Measurements from ENCODE around the gene STX5. TPM values are rescaled to one million over a fixed set of nuclear protein-coding genes. Genes with fewer than 3 reads are reported as not detected.

STX5 gene
- total RNA-seq, 2 experiments from 2014 or later = 22.0 to 22.8 TPM

GRCh38 chr11:62757846-62758788 lies 73.7 kb downstream of the STX5 start:
- ChIA-PET CTCF (interaction anchor here (1.3 kb wide), 1 partner anchor 28 kb away, joined by 4 read pairs; no protein-coding TSS in a partner anchor), POLR2A (interaction anchor here (0.8 to 1.5 kb wide), 9 partner anchors 10 to 97 kb away, joined by 3 to 5 read pairs (median 3); no protein-coding TSS in a partner anchor)
- no peaks in the 10 kb centered on the region for H3K27me3 Mint-ChIP-seq
- H3K4me1 Mint-ChIP-seq (ENCODE audit: low read depth) = peaks cover 17% of the 10 kb centered on the region
- peaks cover 6% of the 10 kb centered on the region for H3K36me3 Mint-ChIP-seq (ENCODE audit: low read depth)
- ATAC-seq (no peak), DNase-seq (no peak)
- H3K27ac Mint-ChIP-seq = no peak overlapping the region
- no peak overlapping the region for H3K4me3 Mint-ChIP-seq
- H3K9me3 Mint-ChIP-seq = no peaks in the 10 kb centered on the region
- intact Hi-C loops (cut with micrococcal nuclease) = no loop called here
- TF ChIP-seq, protein P1, sequence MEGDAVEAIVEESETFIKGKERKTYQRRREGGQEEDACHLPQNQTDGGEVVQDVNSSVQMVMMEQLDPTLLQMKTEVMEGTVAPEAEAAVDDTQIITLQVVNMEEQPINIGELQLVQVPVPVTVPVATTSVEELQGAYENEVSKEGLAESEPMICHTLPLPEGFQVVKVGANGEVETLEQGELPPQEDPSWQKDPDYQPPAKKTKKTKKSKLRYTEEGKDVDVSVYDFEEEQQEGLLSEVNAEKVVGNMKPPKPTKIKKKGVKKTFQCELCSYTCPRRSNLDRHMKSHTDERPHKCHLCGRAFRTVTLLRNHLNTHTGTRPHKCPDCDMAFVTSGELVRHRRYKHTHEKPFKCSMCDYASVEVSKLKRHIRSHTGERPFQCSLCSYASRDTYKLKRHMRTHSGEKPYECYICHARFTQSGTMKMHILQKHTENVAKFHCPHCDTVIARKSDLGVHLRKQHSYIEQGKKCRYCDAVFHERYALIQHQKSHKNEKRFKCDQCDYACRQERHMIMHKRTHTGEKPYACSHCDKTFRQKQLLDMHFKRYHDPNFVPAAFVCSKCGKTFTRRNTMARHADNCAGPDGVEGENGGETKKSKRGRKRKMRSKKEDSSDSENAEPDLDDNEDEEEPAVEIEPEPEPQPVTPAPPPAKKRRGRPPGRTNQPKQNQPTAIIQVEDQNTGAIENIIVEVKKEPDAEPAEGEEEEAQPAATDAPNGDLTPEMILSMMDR (IDR thresholded peaks at IDR 0.05) = no peak

Small RNA genes within 50 kb of the gene (microRNA-seq; reads per million reads assigned to microRNA genes)
- gene MIR6514 (ENCODE audit: borderline microRNAs expressed, borderline replicate concordance) (3.3 reads per million, percentile 8 among the genes with 10 or more reads in this experiment), gene MIR6748 (ENCODE audit: borderline microRNAs expressed, borderline replicate concordance) (0.91 reads per million)

Other genes with a start within 250 kb of the STX5 start
- gene TUT1, start 240.5 kb downstream of the STX5 start, total RNA-seq = 10 to 100 TPM; 34.4 to 38.0 TPM
- 100 to 1,000 TPM; 159 to 164 TPM for gene MTA2, start 230.2 kb downstream of the STX5 start, total RNA-seq
- 100 to 1,000 TPM; 115 to 120 TPM for gene EML3, start 219.3 kb downstream of the STX5 start, total RNA-seq
- 1 to 10 TPM in 1 of 2 experiments, under 1 TPM in 1; 0.79 to 1.1 TPM for gene ROM1, start 218.8 kb downstream of the STX5 start, total RNA-seq
- gene B3GAT3, start 210.1 kb downstream of the STX5 start, total RNA-seq = 10 to 100 TPM; 59.1 to 61.4 TPM
- 100 to 1,000 TPM; 205 to 217 TPM for gene GANAB, start 185.4 kb downstream of the STX5 start, total RNA-seq
- gene INTS5, start 178.7 kb downstream of the STX5 start, total RNA-seq = 10 to 100 TPM; 30.3 to 31.5 TPM
- 100 to 1,000 TPM; 108 TPM for gene C11orf98, start 166.8 kb downstream of the STX5 start, total RNA-seq
- 10 to 100 TPM; 37.1 to 43.6 TPM for gene CSKMT, start 166.7 kb downstream of the STX5 start, total RNA-seq
- gene UQCC3, start 160.4 kb downstream of the STX5 start, total RNA-seq = 1 to 10 TPM; 4.7 TPM
- 10 to 100 TPM; 12.0 to 12.9 TPM for gene LBHD1, start 159.8 kb downstream of the STX5 start, total RNA-seq
- gene UBXN1, start 153.0 kb downstream of the STX5 start, total RNA-seq = 100 to 1,000 TPM; 104 to 120 TPM
- not detected for gene LRRN4CL, start 142.5 kb downstream of the STX5 start, total RNA-seq
- gene BSCL2, start 124.6 kb downstream of the STX5 start, total RNA-seq = 10 to 100 TPM; 22.1 to 24.1 TPM
- not detected for gene GNG3, start 124.4 kb downstream of the STX5 start, total RNA-seq
- 10 to 100 TPM; 54.9 to 58.6 TPM for gene HNRNPUL2, start 104.6 kb downstream of the STX5 start, total RNA-seq
- 10 to 100 TPM; 33.7 to 37.9 TPM for gene TTC9C, start 103.6 kb downstream of the STX5 start, total RNA-seq
- gene ZBTB3, start 77.9 kb downstream of the STX5 start, total RNA-seq = 10 to 100 TPM in 1 of 2 experiments, 1 to 10 TPM in 1; 9.8 to 11.8 TPM
- 100 to 1,000 TPM; 109 to 111 TPM for gene POLR2G, start 70.5 kb downstream of the STX5 start, total RNA-seq
- gene TAF6L, start 60.7 kb downstream of the STX5 start, total RNA-seq = 10 to 100 TPM; 13.7 to 16.7 TPM
- 10 to 100 TPM; 18.6 to 19.5 TPM for gene TMEM179B, start 44.6 kb downstream of the STX5 start, total RNA-seq
- 10 to 100 TPM; 12.3 to 12.7 TPM for gene TMEM223, start 40.0 kb downstream of the STX5 start, total RNA-seq
- 10 to 100 TPM; 80.9 to 90.0 TPM for gene NXF1, start 26.6 kb downstream of the STX5 start, total RNA-seq
- gene TEX54, start 790 bp upstream of the STX5 start, total RNA-seq = not detected
- 10 to 100 TPM; 96.5 to 99.3 TPM for gene WDR74, start 7.5 kb upstream of the STX5 start, total RNA-seq
- 100 to 1,000 TPM; 299 to 315 TPM for gene SLC3A2, start 48.8 kb upstream of the STX5 start, total RNA-seq
- not detected for gene CHRM1, start 89.3 kb upstream of the STX5 start, total RNA-seq
- not detected for gene SLC22A6, start 152.9 kb upstream of the STX5 start, total RNA-seq
- gene SLC22A8, start 183.8 kb upstream of the STX5 start, total RNA-seq = not detected